ENCODE results near the gene SPIN2A. TPM values are rescaled to one million over a fixed set of nuclear protein-coding genes. Genes with fewer than 3 reads are reported as not detected.
"Not testable (repeated sequence)": the region's sequence is repeated elsewhere in the genome, so short reads cannot be mapped to it uniquely, and the experiment has no call there.

The SPIN2A gene
- total and polyA plus RNA-seq, 2 experiments from 2014 or later, result 1.4 to 5.2 TPM

DNA sequence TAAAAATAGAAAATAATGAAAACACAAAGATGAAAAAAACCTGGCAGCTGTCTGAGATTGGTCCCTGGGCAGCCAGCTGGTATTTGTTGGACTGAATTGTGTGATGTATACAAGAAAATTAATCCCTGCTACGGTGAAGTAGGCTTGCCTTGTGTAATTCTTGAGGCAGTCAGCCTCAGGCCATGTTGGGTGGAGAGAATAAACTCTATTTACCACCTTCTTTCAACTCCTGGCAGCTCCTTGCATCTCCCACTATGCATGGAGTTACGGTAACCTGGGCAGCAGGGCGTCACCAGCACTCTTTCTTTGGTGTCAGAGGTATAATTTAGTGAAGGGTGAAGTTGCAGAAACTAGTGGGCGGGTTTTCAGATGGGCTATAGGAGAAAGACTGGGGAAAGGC lies 3.5 kb downstream of the SPIN2A start:
- Histone ChIP-seq H3K27me3 (ENCODE audit: insufficient read depth) (no peaks in the 10 kb centered on the region), H3K9me2 (ENCODE audit: insufficient read depth) (no peaks in the 10 kb centered on the region), H3F3A (replicated peaks; ENCODE audit: low read depth) (no peaks in the 10 kb centered on the region), H3K79me2 (replicated peaks; ENCODE audit: insufficient read depth) (no peaks in the 10 kb centered on the region), H3K27ac (ENCODE audit: low read depth) (no peak overlapping the region), H3K4me2 (no peak overlapping the region), H3K36me3 (ENCODE audit: insufficient read depth) (no peaks in the 10 kb centered on the region), H4K20me1 (replicated peaks; ENCODE audit: insufficient read depth) (no peaks in the 10 kb centered on the region), H3K4me1 (ENCODE audit: insufficient read depth) (peaks cover 4% of the 10 kb centered on the region; the same call in 1 of the 2 replicates), H3K4me3 (no peak overlapping the region), H2AFZ (no peak overlapping the region)
- Mint-ChIP-seq H3K4me1 (peaks cover 12% of the 10 kb centered on the region), H3K36me3 (ENCODE audit: low read depth) (peaks cover 12% of the 10 kb centered on the region), H3K27me3 (ENCODE audit: insufficient read depth, low read depth, poor library complexity) (no peaks in the 10 kb centered on the region), H3K9me3 (no peaks in the 10 kb centered on the region; the same call in 2 of the 3 replicates), H3K27ac (no peak overlapping the region), H3K4me3 (no peak overlapping the region)
- TF ChIP-seq ZNF114 (CRISPR knock-in tag; IDR thresholded peaks at IDR 0.05) (no peak), ZNF331 (CRISPR knock-in tag; IDR thresholded peaks at IDR 0.05; ENCODE audit: low read depth) (no peak), NANOG (IDR thresholded peaks at IDR 0.05; ENCODE audit: borderline replicate concordance) (no peak), POLR2AphosphoS5 (IDR thresholded peaks at IDR 0.05; ENCODE audit: low read depth) (no peak), ZNF462 (CRISPR knock-in tag; IDR thresholded peaks at IDR 0.05) (no peak), CREB1 (CRISPR knock-in tag; IDR thresholded peaks at IDR 0.05; ENCODE audit: low read depth) (no peak), EZH2 (IDR thresholded peaks at IDR 0.05; ENCODE audit: low read depth, unreplicated experiment) (no peak)
- TF ChIP-seq, protein P1, sequence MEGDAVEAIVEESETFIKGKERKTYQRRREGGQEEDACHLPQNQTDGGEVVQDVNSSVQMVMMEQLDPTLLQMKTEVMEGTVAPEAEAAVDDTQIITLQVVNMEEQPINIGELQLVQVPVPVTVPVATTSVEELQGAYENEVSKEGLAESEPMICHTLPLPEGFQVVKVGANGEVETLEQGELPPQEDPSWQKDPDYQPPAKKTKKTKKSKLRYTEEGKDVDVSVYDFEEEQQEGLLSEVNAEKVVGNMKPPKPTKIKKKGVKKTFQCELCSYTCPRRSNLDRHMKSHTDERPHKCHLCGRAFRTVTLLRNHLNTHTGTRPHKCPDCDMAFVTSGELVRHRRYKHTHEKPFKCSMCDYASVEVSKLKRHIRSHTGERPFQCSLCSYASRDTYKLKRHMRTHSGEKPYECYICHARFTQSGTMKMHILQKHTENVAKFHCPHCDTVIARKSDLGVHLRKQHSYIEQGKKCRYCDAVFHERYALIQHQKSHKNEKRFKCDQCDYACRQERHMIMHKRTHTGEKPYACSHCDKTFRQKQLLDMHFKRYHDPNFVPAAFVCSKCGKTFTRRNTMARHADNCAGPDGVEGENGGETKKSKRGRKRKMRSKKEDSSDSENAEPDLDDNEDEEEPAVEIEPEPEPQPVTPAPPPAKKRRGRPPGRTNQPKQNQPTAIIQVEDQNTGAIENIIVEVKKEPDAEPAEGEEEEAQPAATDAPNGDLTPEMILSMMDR (conservative IDR thresholded peaks at IDR 0.05; ENCODE audit: low read depth in 2 of 2), result no peak
- TF ChIP-seq, protein P2, sequence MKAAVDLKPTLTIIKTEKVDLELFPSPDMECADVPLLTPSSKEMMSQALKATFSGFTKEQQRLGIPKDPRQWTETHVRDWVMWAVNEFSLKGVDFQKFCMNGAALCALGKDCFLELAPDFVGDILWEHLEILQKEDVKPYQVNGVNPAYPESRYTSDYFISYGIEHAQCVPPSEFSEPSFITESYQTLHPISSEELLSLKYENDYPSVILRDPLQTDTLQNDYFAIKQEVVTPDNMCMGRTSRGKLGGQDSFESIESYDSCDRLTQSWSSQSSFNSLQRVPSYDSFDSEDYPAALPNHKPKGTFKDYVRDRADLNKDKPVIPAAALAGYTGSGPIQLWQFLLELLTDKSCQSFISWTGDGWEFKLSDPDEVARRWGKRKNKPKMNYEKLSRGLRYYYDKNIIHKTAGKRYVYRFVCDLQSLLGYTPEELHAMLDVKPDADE (IDR thresholded peaks at IDR 0.05), result no peak
- TF ChIP-seq, protein P3, sequence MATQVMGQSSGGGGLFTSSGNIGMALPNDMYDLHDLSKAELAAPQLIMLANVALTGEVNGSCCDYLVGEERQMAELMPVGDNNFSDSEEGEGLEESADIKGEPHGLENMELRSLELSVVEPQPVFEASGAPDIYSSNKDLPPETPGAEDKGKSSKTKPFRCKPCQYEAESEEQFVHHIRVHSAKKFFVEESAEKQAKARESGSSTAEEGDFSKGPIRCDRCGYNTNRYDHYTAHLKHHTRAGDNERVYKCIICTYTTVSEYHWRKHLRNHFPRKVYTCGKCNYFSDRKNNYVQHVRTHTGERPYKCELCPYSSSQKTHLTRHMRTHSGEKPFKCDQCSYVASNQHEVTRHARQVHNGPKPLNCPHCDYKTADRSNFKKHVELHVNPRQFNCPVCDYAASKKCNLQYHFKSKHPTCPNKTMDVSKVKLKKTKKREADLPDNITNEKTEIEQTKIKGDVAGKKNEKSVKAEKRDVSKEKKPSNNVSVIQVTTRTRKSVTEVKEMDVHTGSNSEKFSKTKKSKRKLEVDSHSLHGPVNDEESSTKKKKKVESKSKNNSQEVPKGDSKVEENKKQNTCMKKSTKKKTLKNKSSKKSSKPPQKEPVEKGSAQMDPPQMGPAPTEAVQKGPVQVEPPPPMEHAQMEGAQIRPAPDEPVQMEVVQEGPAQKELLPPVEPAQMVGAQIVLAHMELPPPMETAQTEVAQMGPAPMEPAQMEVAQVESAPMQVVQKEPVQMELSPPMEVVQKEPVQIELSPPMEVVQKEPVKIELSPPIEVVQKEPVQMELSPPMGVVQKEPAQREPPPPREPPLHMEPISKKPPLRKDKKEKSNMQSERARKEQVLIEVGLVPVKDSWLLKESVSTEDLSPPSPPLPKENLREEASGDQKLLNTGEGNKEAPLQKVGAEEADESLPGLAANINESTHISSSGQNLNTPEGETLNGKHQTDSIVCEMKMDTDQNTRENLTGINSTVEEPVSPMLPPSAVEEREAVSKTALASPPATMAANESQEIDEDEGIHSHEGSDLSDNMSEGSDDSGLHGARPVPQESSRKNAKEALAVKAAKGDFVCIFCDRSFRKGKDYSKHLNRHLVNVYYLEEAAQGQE (IDR thresholded peaks at IDR 0.05; ENCODE audit: unreplicated experiment), result no peak
- ATAC-seq (no peak), DNase-seq (ENCODE audit: low spot score) (no peak)

- not testable (repeated sequence) for H3K27me3 ChIP-seq (ENCODE audit: insufficient read depth); H3K79me2 ChIP-seq (replicated peaks; ENCODE audit: insufficient read depth); H3K4me1 Mint-ChIP-seq; ATAC-seq; H3F3A ChIP-seq (replicated peaks; ENCODE audit: low read depth); H4K20me1 ChIP-seq (replicated peaks; ENCODE audit: insufficient read depth); H3K9me3 Mint-ChIP-seq; H3K4me3 Mint-ChIP-seq; H3K9me2 ChIP-seq (ENCODE audit: insufficient read depth); H3K4me3 ChIP-seq; H3K27ac Mint-ChIP-seq; DNase-seq (ENCODE audit: low spot score); H3K4me1 ChIP-seq (ENCODE audit: insufficient read depth); H3K36me3 ChIP-seq (ENCODE audit: insufficient read depth); H3K27ac ChIP-seq (ENCODE audit: low read depth); H2AFZ ChIP-seq; H3K27me3 Mint-ChIP-seq (ENCODE audit: insufficient read depth, low read depth, poor library complexity); H3K4me2 ChIP-seq
- H3K36me3 Mint-ChIP-seq (ENCODE audit: low read depth), result peaks cover 12% of the 10 kb centered on the region
Measured at GRCh38 chrX:57133284-57133683, 3.9 kb downstream of the SPIN2A start.

Measured in GM23338 (cell line).